Right ventricle myocardium inferior (tissue), 1 donor: ENCODE measurements around the gene EXTL1. TPM values are rescaled to one million over a fixed set of nuclear protein-coding genes. Genes with fewer than 3 reads are reported as not detected.
"Not testable (repeated sequence)": the region's sequence is repeated elsewhere in the genome, so short reads cannot be mapped to it uniquely, and the experiment has no call there.

Experiments used
- ATAC-seq: fragments of 200-7000 bp; cut with Tn5 transposase; one replicate; pipeline ENCODE4 v1.9.1; 2020; ENCODE audit warnings: mild to moderate bottlenecking, moderate library complexity
- DNase-seq: peaks from one replicate; pipeline ENCODE4 v3.0.0; 2021; ENCODE audit errors: missing footprints
- intact Hi-C: fragments of 100-400 bp; cut with DNase I; formaldehyde crosslinking; loops from one replicate; pipeline ENCODE4 v1.11.0; 2022
- long read RNA-seq: library from polyadenylated mRNA; unstranded; transcript quantifications from one replicate; pipeline ENCODE4 v2.0.0, GENCODE V29; 2021
- total RNA-seq: library from RNA; stranded (reverse); fragmentation: NEBNext Ultra II Directional; extraction: Animal tissue kit (Norgen Biotek cat#: 25700); gene quantifications from one replicate; pipeline ENCODE4 v1.2.1, GENCODE V29; 2021
- donor health status: DM: no; HTN: yes; CAD: no; lungs with severe emphysema.

EXTL1 gene, protein sequence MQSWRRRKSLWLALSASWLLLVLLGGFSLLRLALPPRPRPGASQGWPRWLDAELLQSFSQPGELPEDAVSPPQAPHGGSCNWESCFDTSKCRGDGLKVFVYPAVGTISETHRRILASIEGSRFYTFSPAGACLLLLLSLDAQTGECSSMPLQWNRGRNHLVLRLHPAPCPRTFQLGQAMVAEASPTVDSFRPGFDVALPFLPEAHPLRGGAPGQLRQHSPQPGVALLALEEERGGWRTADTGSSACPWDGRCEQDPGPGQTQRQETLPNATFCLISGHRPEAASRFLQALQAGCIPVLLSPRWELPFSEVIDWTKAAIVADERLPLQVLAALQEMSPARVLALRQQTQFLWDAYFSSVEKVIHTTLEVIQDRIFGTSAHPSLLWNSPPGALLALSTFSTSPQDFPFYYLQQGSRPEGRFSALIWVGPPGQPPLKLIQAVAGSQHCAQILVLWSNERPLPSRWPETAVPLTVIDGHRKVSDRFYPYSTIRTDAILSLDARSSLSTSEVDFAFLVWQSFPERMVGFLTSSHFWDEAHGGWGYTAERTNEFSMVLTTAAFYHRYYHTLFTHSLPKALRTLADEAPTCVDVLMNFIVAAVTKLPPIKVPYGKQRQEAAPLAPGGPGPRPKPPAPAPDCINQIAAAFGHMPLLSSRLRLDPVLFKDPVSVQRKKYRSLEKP
- 11.2 TPM for total RNA-seq
- long read RNA-seq, full-length matches to known transcripts, result 12 of 25 reads
- long read RNA-seq, partial matches to known transcripts, result 5 of 25 reads
- long read RNA-seq, other reads (novel, unspliced or antisense), result 8 of 25 reads

- DNase-seq (peak; percentile 84), ATAC-seq (peak; percentile 88)
- intact Hi-C loops, result no loop called here
Measured at GRCh38 chr1:26021647-26022403, at the start of gene EXTL1. TSS of gene EXTL1 (plus strand) at chr1:26021775. CDS start at chr1:26022647, 872 bp downstream.

GRCh38 chr1:25971811-25972180 is 49.8 kb upstream of the EXTL1 start:
- DNase-seq, result no peak
- no peak for ATAC-seq
- intact Hi-C loops, result no loop called here

- ATAC-seq, result no peak
- no peak for DNase-seq
- intact Hi-C loops, result no loop called here
Measured at GRCh38 chr1:25973610-25974321, 47.8 kb upstream of the EXTL1 start.

DNA sequence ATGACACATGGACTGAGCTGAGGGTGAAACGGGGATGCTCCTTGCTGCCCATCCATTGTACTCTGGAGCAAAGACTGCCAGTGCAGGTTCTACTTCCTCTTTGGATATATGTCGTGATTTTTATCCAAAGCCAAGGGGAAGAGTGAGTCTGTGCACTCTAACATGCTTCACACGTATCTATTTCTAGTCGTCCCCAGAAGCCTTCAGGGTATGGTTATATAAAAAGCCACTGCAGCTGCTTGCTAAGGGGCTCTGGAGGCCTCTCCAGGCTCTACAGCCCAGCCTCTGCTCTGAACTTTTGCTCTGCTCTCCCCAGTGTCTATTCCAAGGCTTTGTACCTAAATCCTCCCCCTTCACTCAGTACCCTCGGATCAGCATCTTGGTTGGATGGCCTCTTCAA is 43.8 kb upstream of the EXTL1 start:
- intact Hi-C loops, result no loop called here
- DNase-seq, result no peak
- no peak for ATAC-seq

GRCh38 chr1:25978403-25978802 is 43.2 kb upstream of the EXTL1 start:
- intact Hi-C loops, result no loop called here
- no peak for DNase-seq
- no peak for ATAC-seq

DNA sequence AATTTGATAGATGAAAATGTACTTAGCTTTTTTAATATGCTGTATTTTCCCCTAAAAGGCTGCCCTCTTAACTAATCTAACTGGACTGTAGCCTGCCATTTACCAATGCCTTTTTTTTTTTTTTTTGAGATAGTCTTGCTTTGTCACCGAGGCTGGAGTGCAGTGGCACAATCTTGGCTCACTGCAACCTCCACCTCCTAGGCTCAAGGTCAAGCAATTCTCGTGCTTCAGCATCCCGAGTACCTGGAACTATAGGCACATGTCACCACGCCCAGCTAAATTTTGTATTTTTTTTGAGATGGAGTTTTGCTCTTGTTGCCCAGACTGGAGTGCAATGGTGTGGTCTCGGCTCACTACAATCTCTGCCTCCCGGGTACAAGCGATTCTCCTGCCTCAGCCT is 42.4 kb upstream of the EXTL1 start:
- no peak for ATAC-seq
- DNase-seq, result no peak
- intact Hi-C loops, result no loop called here

- no peak for DNase-seq
- ATAC-seq, result no peak
- intact Hi-C loops, result no loop called here
Measured at GRCh38 chr1:25985171-25985570, 36.4 kb upstream of the EXTL1 start.

GRCh38 chr1:25985670-25986069 is 35.9 kb upstream of the EXTL1 start:
- ATAC-seq, result no peak
- DNase-seq, result no peak
- intact Hi-C loops, result no loop called here

GRCh38 chr1:25986773-25987172 is 34.8 kb upstream of the EXTL1 start:
- DNase-seq, ATAC-seq, intact Hi-C loops: not testable (repeated sequence)

GRCh38 chr1:25987951-25988350 is 33.6 kb upstream of the EXTL1 start:
- intact Hi-C loops, result no loop called here
- no peak for ATAC-seq
- DNase-seq, result no peak

DNA sequence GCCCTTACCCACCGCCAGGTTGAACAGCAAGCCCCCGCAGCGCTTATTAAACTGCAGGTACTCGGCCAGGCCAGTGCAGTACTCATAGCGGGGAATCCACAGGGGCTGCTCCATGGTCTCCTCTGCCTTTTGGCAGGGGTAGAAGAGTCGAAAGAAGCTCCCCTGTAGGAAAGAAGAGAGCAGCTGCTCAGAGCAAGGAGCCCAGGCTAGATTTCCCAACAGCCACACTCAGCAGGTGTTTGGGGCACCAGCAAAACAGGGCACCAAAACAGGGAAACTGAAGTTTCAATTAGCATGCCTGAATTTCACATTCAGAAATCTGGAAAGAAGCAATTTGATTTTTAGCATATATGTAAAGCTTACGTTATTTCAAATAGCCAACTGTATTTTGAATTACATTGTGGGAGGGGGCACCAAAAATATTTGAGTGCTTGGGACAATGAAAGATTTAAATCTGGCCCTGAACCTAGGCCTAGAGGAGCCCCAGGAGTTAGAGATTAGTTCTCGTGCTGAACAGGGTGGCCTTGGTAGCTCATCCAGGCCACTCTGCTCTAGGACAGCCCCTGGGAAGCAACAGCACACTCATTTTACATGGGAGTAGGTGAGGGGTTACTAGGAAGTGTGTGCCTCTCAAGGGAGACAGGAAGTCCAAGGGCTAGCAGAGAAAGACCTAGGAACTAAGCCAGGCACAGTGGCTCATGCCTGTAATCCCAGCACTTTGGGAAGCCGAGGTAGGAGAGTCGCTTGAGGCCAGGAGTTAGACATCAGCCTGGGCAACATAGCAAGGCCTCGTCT is 31.9 kb upstream of the EXTL1 start:
- intact Hi-C loops, result no loop called here
- no peak for ATAC-seq
- no peak for DNase-seq

- ATAC-seq, result no peak
- intact Hi-C loops, result no loop called here
Measured at GRCh38 chr1:25990251-25990650, 31.3 kb upstream of the EXTL1 start.

GRCh38 chr1:25990702-25991395 is 30.7 kb upstream of the EXTL1 start:
- intact Hi-C loops, result no loop called here
- ATAC-seq (peak; percentile 59), DNase-seq (no peak)

More at GRCh38 chr1:25990251-25990650, 31.3 kb upstream of the EXTL1 start:
- DNase-seq, result no peak

DNA sequence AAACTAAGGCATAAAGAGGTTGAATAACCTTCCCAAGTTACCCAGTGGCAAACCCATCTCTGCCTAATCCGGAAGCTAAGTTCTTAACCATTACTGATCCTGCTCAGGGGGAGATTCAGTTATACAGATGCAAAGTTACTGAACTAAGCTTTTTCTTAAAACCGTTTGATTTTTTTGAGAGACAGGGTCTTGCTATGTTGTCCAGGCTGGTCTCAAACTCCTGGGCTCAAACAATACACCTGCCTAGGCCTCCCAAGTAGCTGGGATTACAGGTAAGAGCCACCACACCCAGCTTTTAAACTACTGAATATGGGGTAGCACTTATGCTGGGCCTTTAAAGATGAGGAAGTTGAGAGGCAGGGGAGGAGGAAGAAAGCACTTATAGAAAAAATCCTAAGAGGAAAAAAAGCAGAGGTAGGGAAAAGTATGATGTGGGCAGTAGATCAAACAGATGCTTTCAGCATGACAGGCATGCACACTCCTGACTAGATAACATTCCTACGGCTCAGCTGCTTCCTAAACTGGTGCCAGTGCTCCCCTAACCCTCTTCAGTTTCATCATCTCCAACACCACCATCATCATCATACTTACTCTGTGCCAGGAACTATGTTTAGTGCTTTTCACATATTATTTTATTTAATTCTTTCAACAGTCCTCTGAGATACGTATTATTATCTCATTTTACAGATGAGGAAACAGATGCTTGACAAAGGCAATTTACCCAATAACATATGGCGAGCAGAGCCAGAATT is 29.5 kb upstream of the EXTL1 start:
- intact Hi-C loops, result no loop called here
- no peak for ATAC-seq
- no peak for DNase-seq

DNA sequence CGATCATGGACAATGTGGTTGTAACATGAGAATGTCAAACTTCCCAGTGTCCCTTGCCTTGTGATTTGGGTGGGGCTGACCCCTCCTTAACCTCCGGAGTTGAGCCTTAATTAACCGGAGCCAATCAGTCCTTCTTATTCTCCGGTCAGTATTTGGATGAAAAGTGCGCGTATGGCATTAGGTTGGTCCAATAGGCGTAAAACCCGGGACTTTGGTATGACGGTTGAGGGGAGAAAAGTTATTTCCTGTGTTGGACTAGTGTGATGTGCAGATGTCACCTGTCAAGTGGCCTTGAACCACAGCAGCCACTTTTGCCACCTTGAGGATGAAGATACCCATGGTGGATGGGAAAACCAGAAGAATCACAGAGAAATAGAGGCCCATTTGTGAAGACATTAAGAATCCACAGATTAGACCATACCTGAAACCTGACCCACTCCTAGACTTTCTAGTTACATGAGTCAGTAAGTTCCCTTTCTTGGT is 28.8 kb upstream of the EXTL1 start:
- DNase-seq (no peak), ATAC-seq (no peak)
- intact Hi-C loops, result no loop called here

DNA sequence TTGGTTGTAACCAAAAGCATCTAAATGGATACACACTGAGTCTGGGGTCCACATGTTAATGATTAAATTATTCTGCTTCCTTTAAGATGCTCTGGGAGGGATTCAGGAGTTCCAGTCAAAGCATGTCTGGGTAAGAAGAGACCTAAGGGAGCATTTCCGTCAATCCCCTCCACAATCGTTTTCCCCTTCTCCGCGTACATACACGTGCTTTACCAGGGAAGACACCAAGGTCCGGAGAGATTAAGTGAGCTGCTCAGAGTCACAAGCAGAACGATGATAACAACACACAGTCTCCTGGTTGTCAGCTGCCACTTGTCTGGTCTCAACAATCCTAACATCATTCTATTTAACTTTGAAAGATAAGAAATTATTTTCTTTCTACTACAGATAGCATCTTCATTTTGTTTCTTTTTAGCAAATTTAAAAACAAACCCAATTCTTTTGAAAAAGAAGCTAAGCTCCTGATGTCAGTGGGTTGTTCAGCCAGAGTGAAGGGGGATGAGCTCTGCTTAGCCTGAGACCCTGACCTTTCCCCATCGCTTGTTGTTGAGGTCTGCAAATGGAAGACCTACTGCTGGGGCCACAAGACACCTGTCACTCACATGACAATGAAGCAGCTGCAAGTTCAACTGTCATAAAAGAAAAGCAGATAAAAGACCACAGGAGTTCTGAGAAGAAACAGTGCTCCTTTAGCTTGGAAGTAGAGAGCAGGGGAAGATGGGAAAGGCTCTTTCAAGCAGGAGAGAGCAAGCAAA is 28.2 kb upstream of the EXTL1 start:
- DNase-seq (no peak), ATAC-seq (no peak)
- intact Hi-C loops, result no loop called here
